Measurements from ENCODE around the gene KCNIP3.

- TF ChIP-seq YY1 (IDR thresholded peaks at IDR 0.05; ENCODE audit: insufficient read depth, insufficient read length) (no peak), ZNF274 (IDR thresholded peaks at IDR 0.05; ENCODE audit: low read depth, low read length) (no peak), SUZ12 (IDR thresholded peaks at IDR 0.05; ENCODE audit: extremely low read depth, insufficient read depth, insufficient read length) (no peak)
Measured at GRCh38 chr2:95380731-95381130, 83.6 kb downstream of the KCNIP3 start.

Measured in NT2/D1 (cell line).